Neural cell (in vitro differentiated cells): ENCODE measurements around the gene JOSD2. TPM values are rescaled to one million over a fixed set of nuclear protein-coding genes. Genes with fewer than 3 reads are reported as not detected.

Source experiments
- H2AFZ ChIP-seq: fragments of 200-600, 300-800 bp; sonication (generic), shearing (Covaris generic); 2 replicates; pipeline ENCODE4 v1.6.0; 2014; ENCODE audit warnings: low read depth, mild to moderate bottlenecking, antibody characterized with exemption, low read length, moderate library complexity
- H3F3A ChIP-seq: fragments of 200-600 bp; shearing (Covaris generic); 2 replicates; pipeline ENCODE4 v1.6.1; 2016; ENCODE audit warnings: mild to moderate bottlenecking, moderate library complexity, mixed read lengths, antibody characterized with exemption, low read length; ENCODE audit not compliant: insufficient read depth, poor library complexity, severe bottlenecking
- H3K27ac ChIP-seq: fragments of 200-600, 300-800 bp; sonication (generic), shearing (Covaris generic); 2 replicates; pipeline ENCODE4 v1.5.1; 2014; ENCODE audit warnings: mild to moderate bottlenecking, low read length, moderate library complexity
- H3K27me3 ChIP-seq: fragments of 300-800, 200-600 bp; sonication (generic), shearing (Covaris generic); 2 replicates; pipeline ENCODE4 v1.6.0; 2014; ENCODE audit warnings: mild to moderate bottlenecking, low read depth, low read length, moderate library complexity; ENCODE audit not compliant: insufficient read depth
- H3K36me3 ChIP-seq: fragments of 300-800, 200-600 bp; sonication (generic), shearing (Covaris generic); 2 replicates; pipeline ENCODE4 v1.5.1; 2014; ENCODE audit warnings: mild to moderate bottlenecking, antibody characterized with exemption, low read length, moderate library complexity; ENCODE audit not compliant: insufficient read depth
- H3K4me2 ChIP-seq: fragments of 300-800, 200-600 bp; sonication (generic), shearing (Covaris generic); 2 replicates; pipeline ENCODE4 v1.6.0; 2014; ENCODE audit warnings: mild to moderate bottlenecking, low read length
- H3K4me3 ChIP-seq: fragments of 300-800, 200-600 bp; sonication (generic), shearing (Covaris generic); 2 replicates; pipeline ENCODE4 v1.5.1; 2014; ENCODE audit warnings: mild to moderate bottlenecking, low read length, moderate library complexity
- H3K79me2 ChIP-seq: fragments of 200-600 bp; shearing (Covaris generic); replicated peaks from 2 replicates; pipeline ENCODE4 v1.6.0; 2014; ENCODE audit warnings: mild to moderate bottlenecking, low read length, moderate library complexity; ENCODE audit not compliant: insufficient read depth
- H3K9ac ChIP-seq: fragments of 300-800, 200-600 bp; sonication (generic), shearing (Covaris generic); 2 replicates; pipeline ENCODE4 v1.6.1; 2016; ENCODE audit warnings: mild to moderate bottlenecking, low read length, mixed read lengths
- H3K9me2 ChIP-seq: fragments of 200-600 bp; shearing (Covaris generic); 2 replicates; pipeline ENCODE4 v1.6.1; 2016; ENCODE audit warnings: mild to moderate bottlenecking, low read length, mixed read lengths; ENCODE audit not compliant: insufficient read depth
- H3K9me3 ChIP-seq: fragments of 200-600, 300-800 bp; sonication (generic), shearing (Covaris generic); 2 replicates; pipeline ENCODE4 v1.6.1; 2016; ENCODE audit warnings: mild to moderate bottlenecking, mixed run types, low read length, moderate library complexity, mixed read lengths
- H4K20me1 ChIP-seq: fragments of 200-600 bp; shearing (Covaris generic); 2 replicates; pipeline ENCODE4 v1.6.1; 2016; ENCODE audit warnings: mild to moderate bottlenecking, mixed run types; ENCODE audit not compliant: insufficient read depth
- EP300 ChIP-seq: fragments of 450-650 bp; conservative IDR thresholded peaks from 2 replicates; pipeline ENCODE4 v1.6.1; 2014; ENCODE audit warnings: antibody characterized with exemption, mild to moderate bottlenecking, moderate library complexity; ENCODE audit not compliant: poor library complexity, severe bottlenecking
- EZH2 ChIP-seq: fragments of 200-600, 300-800 bp; shearing (Covaris generic), sonication (generic); IDR thresholded peaks from 2 replicates; pipeline ENCODE4 v1.6.1; 2014; ENCODE audit warnings: antibody characterized with exemption, low read length, borderline replicate concordance, mild to moderate bottlenecking; ENCODE audit not compliant: insufficient read depth, poor library complexity, severe bottlenecking
- MXI1 ChIP-seq: fragments of 450-650 bp; conservative IDR thresholded peaks from 2 replicates; pipeline ENCODE4 v1.6.1; 2014; ENCODE audit warnings: antibody characterized with exemption, mild to moderate bottlenecking; ENCODE audit not compliant: poor library complexity, severe bottlenecking
- POLR2AphosphoS5 ChIP-seq: IDR thresholded peaks from 2 replicates; pipeline ENCODE4 v1.6.1; 2012
- RAD21 ChIP-seq: fragments of 450-650 bp; conservative IDR thresholded peaks from 2 replicates; pipeline ENCODE4 v1.6.1; 2014; ENCODE audit warnings: antibody characterized with exemption, mild to moderate bottlenecking, moderate library complexity
- SMC3 ChIP-seq: fragments of 450-650 bp; conservative IDR thresholded peaks from 2 replicates; pipeline ENCODE4 v1.6.1; 2014; ENCODE audit warnings: antibody characterized with exemption, mild to moderate bottlenecking, moderate library complexity; ENCODE audit not compliant: poor library complexity
- TAF1 ChIP-seq: IDR thresholded peaks from 2 replicates; pipeline ENCODE4 v1.6.1; 2012; ENCODE audit warnings: low read depth
- polyA plus RNA-seq: library from polyadenylated mRNA; depleted of rRNA; stranded (reverse); fragments of >200 nt; gene quantifications from 2 replicates; pipeline ENCODE4 v1.2.3, GENCODE V29; 2014
- TF ChIP-seq, protein P1 (sequence below): fragments of 450-650 bp; IDR thresholded peaks from 2 replicates; pipeline ENCODE4 v1.5.1; 2014; ENCODE audit warnings: antibody characterized with exemption, mild to moderate bottlenecking, moderate library complexity; ENCODE audit not compliant: poor library complexity, severe bottlenecking
- TF ChIP-seq, protein P2 (sequence below): IDR thresholded peaks from 2 replicates; pipeline ENCODE4 v1.6.1; 2012; ENCODE audit warnings: borderline replicate concordance

Gene JOSD2
- polyA plus RNA-seq, 1 donor from 2014 or later = 10.7 TPM

DNA sequence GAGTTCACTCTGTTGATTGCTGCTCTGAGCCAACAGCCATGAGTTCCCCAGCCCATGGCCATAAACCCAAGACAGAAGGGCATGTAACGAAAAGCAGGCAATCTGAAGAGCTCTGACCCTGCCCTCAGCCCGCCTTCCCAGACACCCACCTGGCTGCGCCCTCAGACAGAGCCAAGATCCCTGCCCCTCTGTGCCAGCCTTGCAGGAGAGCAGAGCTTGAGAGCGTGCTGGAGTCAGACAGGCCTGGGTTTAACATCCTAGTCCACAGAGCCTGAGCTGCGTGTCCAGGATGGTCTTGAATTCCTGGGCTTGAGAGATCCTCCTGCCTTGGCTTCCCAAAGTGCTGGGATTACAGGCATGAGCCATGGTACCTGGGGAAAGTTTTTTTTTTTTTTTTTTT is 53.7 kb downstream of the JOSD2 start:
- Histone ChIP-seq H3K79me2 (no peaks in the 10 kb centered on the region), H3K9me3 (no peaks in the 10 kb centered on the region), H3K4me3 (no peak overlapping the region), H3K9me2 (no peaks in the 10 kb centered on the region), H3K27me3 (no peaks in the 10 kb centered on the region), H2AFZ (no peak overlapping the region), H3K4me2 (no peak overlapping the region), H3K9ac (no peak overlapping the region), H3K36me3 (no peaks in the 10 kb centered on the region), H4K20me1 (no peaks in the 10 kb centered on the region), H3K27ac (no peak overlapping the region), H3F3A (no peaks in the 10 kb centered on the region)
- TF ChIP-seq RAD21 = no peak
- no peak for TF ChIP-seq EP300
- TF ChIP-seq, protein P1, sequence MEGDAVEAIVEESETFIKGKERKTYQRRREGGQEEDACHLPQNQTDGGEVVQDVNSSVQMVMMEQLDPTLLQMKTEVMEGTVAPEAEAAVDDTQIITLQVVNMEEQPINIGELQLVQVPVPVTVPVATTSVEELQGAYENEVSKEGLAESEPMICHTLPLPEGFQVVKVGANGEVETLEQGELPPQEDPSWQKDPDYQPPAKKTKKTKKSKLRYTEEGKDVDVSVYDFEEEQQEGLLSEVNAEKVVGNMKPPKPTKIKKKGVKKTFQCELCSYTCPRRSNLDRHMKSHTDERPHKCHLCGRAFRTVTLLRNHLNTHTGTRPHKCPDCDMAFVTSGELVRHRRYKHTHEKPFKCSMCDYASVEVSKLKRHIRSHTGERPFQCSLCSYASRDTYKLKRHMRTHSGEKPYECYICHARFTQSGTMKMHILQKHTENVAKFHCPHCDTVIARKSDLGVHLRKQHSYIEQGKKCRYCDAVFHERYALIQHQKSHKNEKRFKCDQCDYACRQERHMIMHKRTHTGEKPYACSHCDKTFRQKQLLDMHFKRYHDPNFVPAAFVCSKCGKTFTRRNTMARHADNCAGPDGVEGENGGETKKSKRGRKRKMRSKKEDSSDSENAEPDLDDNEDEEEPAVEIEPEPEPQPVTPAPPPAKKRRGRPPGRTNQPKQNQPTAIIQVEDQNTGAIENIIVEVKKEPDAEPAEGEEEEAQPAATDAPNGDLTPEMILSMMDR = no peak
- TF ChIP-seq TAF1 = no peak
- TF ChIP-seq, protein P2, sequence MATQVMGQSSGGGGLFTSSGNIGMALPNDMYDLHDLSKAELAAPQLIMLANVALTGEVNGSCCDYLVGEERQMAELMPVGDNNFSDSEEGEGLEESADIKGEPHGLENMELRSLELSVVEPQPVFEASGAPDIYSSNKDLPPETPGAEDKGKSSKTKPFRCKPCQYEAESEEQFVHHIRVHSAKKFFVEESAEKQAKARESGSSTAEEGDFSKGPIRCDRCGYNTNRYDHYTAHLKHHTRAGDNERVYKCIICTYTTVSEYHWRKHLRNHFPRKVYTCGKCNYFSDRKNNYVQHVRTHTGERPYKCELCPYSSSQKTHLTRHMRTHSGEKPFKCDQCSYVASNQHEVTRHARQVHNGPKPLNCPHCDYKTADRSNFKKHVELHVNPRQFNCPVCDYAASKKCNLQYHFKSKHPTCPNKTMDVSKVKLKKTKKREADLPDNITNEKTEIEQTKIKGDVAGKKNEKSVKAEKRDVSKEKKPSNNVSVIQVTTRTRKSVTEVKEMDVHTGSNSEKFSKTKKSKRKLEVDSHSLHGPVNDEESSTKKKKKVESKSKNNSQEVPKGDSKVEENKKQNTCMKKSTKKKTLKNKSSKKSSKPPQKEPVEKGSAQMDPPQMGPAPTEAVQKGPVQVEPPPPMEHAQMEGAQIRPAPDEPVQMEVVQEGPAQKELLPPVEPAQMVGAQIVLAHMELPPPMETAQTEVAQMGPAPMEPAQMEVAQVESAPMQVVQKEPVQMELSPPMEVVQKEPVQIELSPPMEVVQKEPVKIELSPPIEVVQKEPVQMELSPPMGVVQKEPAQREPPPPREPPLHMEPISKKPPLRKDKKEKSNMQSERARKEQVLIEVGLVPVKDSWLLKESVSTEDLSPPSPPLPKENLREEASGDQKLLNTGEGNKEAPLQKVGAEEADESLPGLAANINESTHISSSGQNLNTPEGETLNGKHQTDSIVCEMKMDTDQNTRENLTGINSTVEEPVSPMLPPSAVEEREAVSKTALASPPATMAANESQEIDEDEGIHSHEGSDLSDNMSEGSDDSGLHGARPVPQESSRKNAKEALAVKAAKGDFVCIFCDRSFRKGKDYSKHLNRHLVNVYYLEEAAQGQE = no peak
- no peak for TF ChIP-seq EZH2
- no peak for TF ChIP-seq SMC3
- no peak for TF ChIP-seq MXI1
- no peak for TF ChIP-seq POLR2AphosphoS5

Other genes with a start within 250 kb of the JOSD2 start
- gene KCNC3, start 181.8 kb downstream of the JOSD2 start, polyA plus RNA-seq = 0.97 and 1.1 TPM in 2 replicates
- 2.2 TPM in 1 of 2 replicates, not detected in the other for gene NAPSA, start 145.6 kb downstream of the JOSD2 start, polyA plus RNA-seq
- gene NR1H2, start 134.7 kb downstream of the JOSD2 start, polyA plus RNA-seq = 18.5 and 27.7 TPM in 2 replicates
- 13.1 and 20.2 TPM in 2 replicates for gene POLD1, start 126.8 kb downstream of the JOSD2 start, polyA plus RNA-seq
- gene SPIB, start 92.3 kb downstream of the JOSD2 start, polyA plus RNA-seq = not detected in 2 replicates
- gene MYBPC2, start 78.3 kb downstream of the JOSD2 start, polyA plus RNA-seq = not detected in 2 replicates
- 233 and 270 TPM in 2 replicates for gene EMC10, start 34.7 kb downstream of the JOSD2 start, polyA plus RNA-seq
- gene GARIN5A, start 34.3 kb downstream of the JOSD2 start, polyA plus RNA-seq = 3.3 and 6.5 TPM in 2 replicates
- gene ASPDH, start 2.7 kb upstream of the JOSD2 start, polyA plus RNA-seq = 0.98 TPM in 1 of 2 replicates, not detected in the other
- 83.1 and 98.9 TPM in 2 replicates for gene LRRC4B, start 57.2 kb upstream of the JOSD2 start, polyA plus RNA-seq
- 14.8 and 18.6 TPM in 2 replicates for gene SYT3, start 128.7 kb upstream of the JOSD2 start, polyA plus RNA-seq
- gene C19orf81, start 138.3 kb upstream of the JOSD2 start, polyA plus RNA-seq = 17.0 and 28.3 TPM in 2 replicates
- 3.2 and 7.9 TPM in 2 replicates for gene SHANK1, start 208.6 kb upstream of the JOSD2 start, polyA plus RNA-seq
- gene CLEC11A, start 212.2 kb upstream of the JOSD2 start, polyA plus RNA-seq = 18.4 and 19.5 TPM in 2 replicates